Endothelial cell of umbilical vein (primary cell): ENCODE results near the gene GAD2.

Experiments used
- EZH2 ChIP-seq: IDR thresholded peaks from 2 replicates; pipeline ENCODE4 v1.6.1; 2012; ENCODE audit warnings: borderline replicate concordance, low read depth, mild to moderate bottlenecking, moderate library complexity, low read length, inconsistent platforms; ENCODE audit not compliant: severe bottlenecking
- FOS ChIP-seq: IDR thresholded peaks from 2 replicates; pipeline ENCODE4 v1.6.1; 2011; ENCODE audit warnings: mild to moderate bottlenecking, low read length, moderate library complexity, borderline replicate concordance; ENCODE audit not compliant: insufficient read depth
- GATA2 ChIP-seq: IDR thresholded peaks from 2 replicates; pipeline ENCODE4 v1.7.0; 2011; ENCODE audit warnings: low read depth, mild to moderate bottlenecking, moderate library complexity, mixed read lengths, low read length; ENCODE audit not compliant: insufficient read length, insufficient read depth
- JUN ChIP-seq: IDR thresholded peaks from 2 replicates; pipeline ENCODE4 v1.6.1; 2011; ENCODE audit warnings: borderline replicate concordance, low read depth; ENCODE audit not compliant: insufficient read length, insufficient read depth
- MYC ChIP-seq: IDR thresholded peaks from one replicate; pipeline ENCODE4 v1.6.1; 2011; ENCODE audit warnings: mild to moderate bottlenecking, low read depth, low read length
- POLR2A ChIP-seq: IDR thresholded peaks from 2 replicates; pipeline ENCODE4 v1.6.1; 2012; ENCODE audit warnings: low read depth, mild to moderate bottlenecking, control low read depth, low read length
- POLR2AphosphoS5 ChIP-seq: IDR thresholded peaks from 2 replicates; pipeline ENCODE4 v1.6.1; 2012; ENCODE audit warnings: low read depth, mild to moderate bottlenecking, control low read depth, low read length, moderate library complexity; ENCODE audit not compliant: insufficient read depth
- TF ChIP-seq, protein P1 (sequence below), 2 donors: IDR thresholded peaks; 1 replicate in 1 of 2; 2 replicates in 1 of 2; pipeline ENCODE4 v1.5.1; 2011; ENCODE audit warnings: low read length in 2 of 2, mild to moderate bottlenecking in 2 of 2, moderate library complexity in 2 of 2, control low read depth in 1 of 2, inconsistent platforms in 1 of 2, low read depth in 1 of 2; ENCODE audit not compliant: insufficient read depth in 1 of 2; ENCODE audit errors: extremely low read depth in 1 of 2
- TF ChIP-seq, protein P2 (sequence below): IDR thresholded peaks from 2 replicates; pipeline ENCODE4 v1.6.1; 2011; ENCODE audit not compliant: insufficient read depth, insufficient read length

DNA sequence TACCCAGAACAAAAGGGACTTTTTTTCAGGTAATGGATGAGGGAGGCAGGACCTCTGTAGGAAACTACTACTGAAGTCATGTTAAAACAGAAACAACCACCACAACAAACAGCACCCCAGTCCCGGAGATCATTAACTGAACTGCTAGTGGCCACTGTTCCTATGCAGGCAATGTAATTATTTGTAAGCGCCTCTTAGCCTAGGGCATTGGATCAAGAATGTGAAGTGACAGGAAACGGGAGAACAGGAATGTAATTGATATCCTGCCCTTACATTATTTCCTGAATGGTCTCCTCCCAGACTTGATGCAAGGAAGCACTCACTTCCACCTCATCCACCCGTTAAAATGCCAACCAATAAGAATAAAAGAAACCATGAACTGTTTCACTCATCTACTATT lies 16.7 kb upstream of the GAD2 start:
- TF ChIP-seq, protein P1, sequence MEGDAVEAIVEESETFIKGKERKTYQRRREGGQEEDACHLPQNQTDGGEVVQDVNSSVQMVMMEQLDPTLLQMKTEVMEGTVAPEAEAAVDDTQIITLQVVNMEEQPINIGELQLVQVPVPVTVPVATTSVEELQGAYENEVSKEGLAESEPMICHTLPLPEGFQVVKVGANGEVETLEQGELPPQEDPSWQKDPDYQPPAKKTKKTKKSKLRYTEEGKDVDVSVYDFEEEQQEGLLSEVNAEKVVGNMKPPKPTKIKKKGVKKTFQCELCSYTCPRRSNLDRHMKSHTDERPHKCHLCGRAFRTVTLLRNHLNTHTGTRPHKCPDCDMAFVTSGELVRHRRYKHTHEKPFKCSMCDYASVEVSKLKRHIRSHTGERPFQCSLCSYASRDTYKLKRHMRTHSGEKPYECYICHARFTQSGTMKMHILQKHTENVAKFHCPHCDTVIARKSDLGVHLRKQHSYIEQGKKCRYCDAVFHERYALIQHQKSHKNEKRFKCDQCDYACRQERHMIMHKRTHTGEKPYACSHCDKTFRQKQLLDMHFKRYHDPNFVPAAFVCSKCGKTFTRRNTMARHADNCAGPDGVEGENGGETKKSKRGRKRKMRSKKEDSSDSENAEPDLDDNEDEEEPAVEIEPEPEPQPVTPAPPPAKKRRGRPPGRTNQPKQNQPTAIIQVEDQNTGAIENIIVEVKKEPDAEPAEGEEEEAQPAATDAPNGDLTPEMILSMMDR (IDR thresholded peaks at IDR 0.05; ENCODE audit: extremely low read depth in 1 of 2, insufficient read depth in 1 of 2, low read depth in 1 of 2, low read length in 2 of 2), result no peak
- TF ChIP-seq POLR2A (no peak), POLR2AphosphoS5 (no peak), EZH2 (no peak), JUN (no peak), MYC (no peak), GATA2 (no peak), FOS (no peak)
- TF ChIP-seq, protein P2, sequence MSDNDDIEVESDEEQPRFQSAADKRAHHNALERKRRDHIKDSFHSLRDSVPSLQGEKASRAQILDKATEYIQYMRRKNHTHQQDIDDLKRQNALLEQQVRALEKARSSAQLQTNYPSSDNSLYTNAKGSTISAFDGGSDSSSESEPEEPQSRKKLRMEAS, result no peak
